Neural progenitor cell (in vitro differentiated cells): ENCODE data around the gene ADGRV1. TPM values are rescaled to one million over a fixed set of nuclear protein-coding genes. Genes with fewer than 3 reads are reported as not detected.
A peak's percentile ranks its signal among the peaks of the same experiment; 100 is the strongest.

Experiments
- DNase-seq: peaks from one replicate; pipeline ENCODE4 v3.0.0-alpha.2; 2016; ENCODE audit warnings: low spot score
- H2AFZ ChIP-seq: fragments of 200-600 bp; sonication (generic); replicated peaks from 2 replicates; pipeline ENCODE4 v1.6.1; 2016; ENCODE audit warnings: antibody characterized with exemption
- H3F3A ChIP-seq: fragments of 200-600 bp; sonication (generic); 2 replicates; pipeline ENCODE4 v1.6.1; 2016; ENCODE audit warnings: antibody characterized with exemption, low read depth
- H3K27ac ChIP-seq: fragments of 200-600 bp; sonication (generic); 2 replicates; pipeline ENCODE4 v1.5.1; 2016; ENCODE audit warnings: mild to moderate bottlenecking
- H3K27me3 ChIP-seq: fragments of 200-600 bp; sonication (generic); 2 replicates; pipeline ENCODE4 v1.6.1; 2016; ENCODE audit warnings: mild to moderate bottlenecking, moderate library complexity
- H3K36me3 ChIP-seq: fragments of 200-600 bp; sonication (generic); 2 replicates; pipeline ENCODE4 v1.5.1; 2016
- H3K4me1 ChIP-seq: fragments of 200-600 bp; sonication (generic); 2 replicates; pipeline ENCODE4 v1.6.1; 2016; ENCODE audit warnings: mixed run types
- H3K4me2 ChIP-seq: fragments of 200-600 bp; sonication (generic); 2 replicates; pipeline ENCODE4 v1.6.1; 2016
- H3K4me3 ChIP-seq: fragments of 200-600 bp; sonication (generic); 2 replicates; pipeline ENCODE4 v1.5.1; 2016
- H3K79me2 ChIP-seq: fragments of 200-600 bp; sonication (generic); 2 replicates; pipeline ENCODE4 v1.6.1; 2016; ENCODE audit warnings: low read depth
- H3K9ac ChIP-seq: fragments of 200-600 bp; sonication (generic); 2 replicates; pipeline ENCODE4 v1.6.1; 2016
- H3K9me3 ChIP-seq: fragments of 200-600 bp; sonication (generic); 2 replicates; pipeline ENCODE4 v1.5.1; 2016; ENCODE audit warnings: low read depth
- H4K20me1 ChIP-seq: fragments of 200-600 bp; sonication (generic); 2 replicates; pipeline ENCODE4 v1.6.1; 2016; ENCODE audit warnings: low read depth
- H3K27ac Mint-ChIP-seq: 3 replicates; pipeline ENCODE4 v1.8.0; 2021; ENCODE audit warnings: mixed read lengths
- H3K27me3 Mint-ChIP-seq: 2 replicates; pipeline ENCODE4 v1.8.0; 2022; ENCODE audit warnings: low read depth, mild to moderate bottlenecking, inconsistent platforms, moderate library complexity, mixed read lengths; ENCODE audit not compliant: insufficient read depth
- H3K36me3 Mint-ChIP-seq: 3 replicates; pipeline ENCODE4 v1.8.0; 2021; ENCODE audit warnings: mixed read lengths
- H3K4me1 Mint-ChIP-seq: 3 replicates; pipeline ENCODE4 v1.8.0; 2021; ENCODE audit warnings: mixed read lengths
- H3K4me3 Mint-ChIP-seq: 3 replicates; pipeline ENCODE4 v1.8.0; 2021; ENCODE audit warnings: mild to moderate bottlenecking, moderate library complexity, mixed read lengths
- H3K9me3 Mint-ChIP-seq: 3 replicates; pipeline ENCODE4 v1.8.0; 2020; ENCODE audit warnings: mixed read lengths
- CTCF ChIP-seq: fragments of 200-600 bp; sonication (generic); IDR thresholded peaks from 2 replicates; pipeline ENCODE4 v1.5.1; 2017; ENCODE audit warnings: antibody characterized with exemption, mild to moderate bottlenecking
- EZH2 ChIP-seq: fragments of 200-600 bp; sonication (generic); IDR thresholded peaks from 2 replicates; pipeline ENCODE4 v1.6.1; 2017; ENCODE audit warnings: antibody characterized with exemption, mild to moderate bottlenecking, moderate library complexity
- EZH2phosphoT487 ChIP-seq: fragments of 200-600 bp; sonication (generic); IDR thresholded peaks from 2 replicates; pipeline ENCODE4 v1.6.1; 2017; ENCODE audit warnings: antibody characterized with exemption
- total RNA-seq: library from RNA; depleted of rRNA; stranded (reverse); fragments of >200 nt; gene quantifications from 2 replicates; pipeline ENCODE4 v1.2.3, GENCODE V29; 2015; ENCODE audit warnings: low replicate concordance

ADGRV1 gene
- total RNA-seq, 1 donor from 2014 or later: 151 TPM

- DNase-seq: peak; percentile 16
- no peaks in the 10 kb centered on the region for H3K9me3 Mint-ChIP-seq
- Histone ChIP-seq H3K9me3 (no peaks in the 10 kb centered on the region), H3K4me1 (peaks cover 28% of the 10 kb centered on the region), H3K27ac (no peak overlapping the region), H4K20me1 (peaks cover 3% of the 10 kb centered on the region), H3K79me2 (no peaks in the 10 kb centered on the region), H3K27me3 (no peaks in the 10 kb centered on the region), H3F3A (peaks cover 15% of the 10 kb centered on the region), H3K4me3 (no peak overlapping the region), H3K4me2 (peak overlapping the region; percentile 5), H3K9ac (no peak overlapping the region), H3K36me3 (peaks cover 7% of the 10 kb centered on the region), H2AFZ (no peak overlapping the region)
- no peak overlapping the region for H3K4me3 Mint-ChIP-seq
- no peaks in the 10 kb centered on the region for H3K27me3 Mint-ChIP-seq
- no peak for TF ChIP-seq EZH2
- TF ChIP-seq EZH2phosphoT487: no peak
- TF ChIP-seq CTCF: no peak
- H3K4me1 Mint-ChIP-seq: peaks cover 9% of the 10 kb centered on the region
- H3K27ac Mint-ChIP-seq: no peak overlapping the region
- peaks cover 9% of the 10 kb centered on the region for H3K36me3 Mint-ChIP-seq
These were observed 137.6 kb downstream of the ADGRV1 start for GRCh38 chr5:90696153-90696552.

- no peaks in the 10 kb centered on the region for H3K27me3 Mint-ChIP-seq
- no peak overlapping the region for H3K4me3 ChIP-seq
- TF ChIP-seq CTCF (no peak), EZH2phosphoT487 (no peak), EZH2 (no peak)
- peaks cover 9% of the 10 kb centered on the region for H3K4me1 Mint-ChIP-seq
- H3K79me2 ChIP-seq: no peaks in the 10 kb centered on the region
- peaks cover 26% of the 10 kb centered on the region for H3K4me1 ChIP-seq
- peaks cover 3% of the 10 kb centered on the region for H4K20me1 ChIP-seq
- H3K27me3 ChIP-seq: no peaks in the 10 kb centered on the region
- H3K36me3 ChIP-seq: peaks cover under 1% of the 10 kb centered on the region
- no peak overlapping the region for H3K4me2 ChIP-seq
- H3F3A ChIP-seq: peaks cover 15% of the 10 kb centered on the region
- H3K4me3 Mint-ChIP-seq: no peak overlapping the region
- H3K9me3 Mint-ChIP-seq: no peaks in the 10 kb centered on the region
- peaks cover 9% of the 10 kb centered on the region for H3K36me3 Mint-ChIP-seq
- no peak for DNase-seq
- H3K9me3 ChIP-seq: no peaks in the 10 kb centered on the region
- H3K27ac Mint-ChIP-seq: no peak overlapping the region
- no peak overlapping the region for H3K27ac ChIP-seq
- no peak overlapping the region for H2AFZ ChIP-seq
- no peak overlapping the region for H3K9ac ChIP-seq
These were observed 141.7 kb downstream of the ADGRV1 start for GRCh38 chr5:90700299-90700698.

- Histone ChIP-seq H3K4me2 (no peak overlapping the region), H3K9ac (no peak overlapping the region), H3K27ac (no peak overlapping the region), H3K9me3 (no peaks in the 10 kb centered on the region), H4K20me1 (no peaks in the 10 kb centered on the region), H3F3A (peaks cover 10% of the 10 kb centered on the region), H3K79me2 (no peaks in the 10 kb centered on the region), H3K27me3 (no peaks in the 10 kb centered on the region), H3K4me1 (peaks cover 9% of the 10 kb centered on the region), H2AFZ (no peak overlapping the region), H3K36me3 (no peaks in the 10 kb centered on the region), H3K4me3 (no peak overlapping the region)
- DNase-seq: no peak
- no peak for TF ChIP-seq EZH2phosphoT487
- Mint-ChIP-seq H3K4me1 (peaks cover 5% of the 10 kb centered on the region), H3K4me3 (no peak overlapping the region), H3K36me3 (peaks cover 16% of the 10 kb centered on the region), H3K9me3 (no peaks in the 10 kb centered on the region), H3K27me3 (peaks cover 2% of the 10 kb centered on the region), H3K27ac (no peak overlapping the region)
These were observed 145.3 kb downstream of the ADGRV1 start for GRCh38 chr5:90703932-90704331.

GRCh38 chr5:90707698-90708097, 149.1 kb downstream of the ADGRV1 start:
- no peak for TF ChIP-seq EZH2phosphoT487
- no peak for TF ChIP-seq EZH2
- TF ChIP-seq CTCF: no peak
- peaks cover 23% of the 10 kb centered on the region for H3K36me3 Mint-ChIP-seq
- no peaks in the 10 kb centered on the region for H3K9me3 Mint-ChIP-seq
- Histone ChIP-seq H2AFZ (no peak overlapping the region), H3K36me3 (no peaks in the 10 kb centered on the region), H3K79me2 (no peaks in the 10 kb centered on the region), H3K9ac (no peak overlapping the region), H4K20me1 (no peaks in the 10 kb centered on the region), H3F3A (peaks cover 10% of the 10 kb centered on the region), H3K4me1 (no peaks in the 10 kb centered on the region), H3K9me3 (no peaks in the 10 kb centered on the region), H3K4me2 (no peak overlapping the region), H3K27me3 (no peaks in the 10 kb centered on the region), H3K4me3 (no peak overlapping the region), H3K27ac (no peak overlapping the region)
- no peak for DNase-seq
- peak overlapping the region; percentile 80 for H3K27ac Mint-ChIP-seq
- H3K4me1 Mint-ChIP-seq: peaks cover 6% of the 10 kb centered on the region
- H3K4me3 Mint-ChIP-seq: no peak overlapping the region
- H3K27me3 Mint-ChIP-seq: peaks cover 2% of the 10 kb centered on the region
